ENCODE results near the gene FAM234A.
A peak's percentile ranks its signal among the peaks of the same experiment; 100 is the strongest.

FAM234A gene

DNA sequence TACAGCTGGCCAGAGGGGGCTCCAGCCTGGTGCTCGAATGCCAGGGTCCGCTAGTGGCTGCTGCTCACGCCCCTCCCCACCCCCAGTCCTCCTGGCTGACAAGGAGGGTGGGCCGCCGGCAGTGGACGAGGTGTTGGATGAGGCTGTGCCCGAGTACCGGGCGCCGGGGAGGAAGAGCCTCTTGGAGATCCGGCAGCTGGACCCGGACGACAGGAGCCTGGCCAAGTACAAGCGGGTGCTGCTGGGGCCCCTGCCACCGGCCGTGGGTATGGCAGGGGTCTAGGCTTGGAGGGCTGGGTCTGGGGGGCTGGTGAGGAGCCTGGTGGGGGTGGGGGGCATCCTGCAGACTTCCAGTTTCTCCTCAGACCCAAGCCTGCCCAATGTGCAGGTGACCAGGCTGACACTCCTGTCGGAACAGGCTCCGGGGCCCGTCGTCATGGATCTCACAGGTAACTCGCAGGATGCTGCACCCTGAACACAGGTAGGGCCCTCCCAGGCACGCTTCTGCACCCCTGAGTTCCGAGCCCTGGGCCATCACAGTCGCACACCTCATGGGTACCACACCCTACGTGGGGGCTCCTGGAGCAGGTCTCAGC lies 47.1 kb downstream of the FAM234A start:
- no peak for DNase-seq (ENCODE audit: low spot score)

DNA sequence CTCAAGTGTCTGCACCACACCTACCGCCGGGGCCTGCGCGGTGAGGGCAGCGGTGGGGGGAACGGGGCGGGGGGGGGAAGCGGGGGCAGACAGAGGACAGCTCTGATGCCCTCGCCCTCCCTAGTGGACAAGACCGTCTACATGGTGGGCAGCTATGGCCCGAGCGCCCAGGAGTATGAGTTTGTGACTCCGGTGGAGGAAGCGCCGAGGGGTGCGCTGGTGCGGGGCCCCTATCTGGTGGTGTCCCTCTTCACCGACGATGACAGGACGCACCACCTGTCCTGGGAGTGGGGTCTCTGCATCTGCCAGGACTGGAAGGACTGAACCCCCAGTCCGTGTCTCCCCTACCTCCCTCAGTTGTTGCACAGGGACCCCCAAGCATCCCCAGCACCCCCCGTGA lies 47.9 kb downstream of the FAM234A start:
- no peak for DNase-seq (ENCODE audit: low spot score)

DNA sequence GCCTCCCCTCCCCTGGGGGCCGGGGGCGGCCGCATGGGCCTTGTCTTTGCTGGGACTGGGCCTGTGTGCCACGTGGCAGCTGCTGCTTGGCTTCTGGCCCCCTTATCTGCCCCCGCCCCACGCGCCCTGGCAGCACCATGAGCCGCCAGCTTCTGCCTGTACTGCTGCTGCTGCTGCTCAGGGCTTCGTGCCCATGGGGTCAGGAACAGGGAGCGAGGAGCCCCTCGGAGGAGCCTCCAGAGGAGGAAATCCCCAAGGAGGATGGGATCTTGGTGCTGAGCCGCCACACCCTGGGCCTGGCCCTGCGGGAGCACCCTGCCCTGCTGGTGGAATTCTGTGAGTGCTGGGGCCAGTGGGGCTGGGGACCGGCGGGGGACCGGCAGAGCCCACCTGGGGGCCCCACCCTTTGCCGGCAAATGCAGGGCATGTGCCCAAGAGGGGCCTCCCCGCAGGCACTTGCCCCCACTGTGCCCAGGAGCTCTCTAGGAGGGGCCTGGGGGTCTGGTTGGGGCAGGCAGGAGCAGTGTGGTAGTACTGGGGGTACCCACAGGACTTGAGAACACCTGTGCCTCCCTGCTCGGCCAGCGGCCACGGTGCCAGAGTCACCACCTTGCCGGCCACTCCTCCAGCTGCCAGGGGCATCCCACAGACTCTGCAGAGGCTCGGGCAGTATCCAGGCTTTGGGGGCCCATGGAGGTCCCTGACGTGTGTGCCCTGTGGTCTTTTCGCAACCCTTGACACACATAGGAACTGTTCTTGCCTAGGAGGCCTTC lies 48.6 kb downstream of the FAM234A start, which contains the start of gene PDIA2:
Gene PDIA2, plus strand, starts transcription at position 132 of the 773 bp plus-strand sequence. Its CDS starts 6 bp downstream, at position 138.
- DNase-seq (ENCODE audit: low spot score): peak; percentile 90

DNA sequence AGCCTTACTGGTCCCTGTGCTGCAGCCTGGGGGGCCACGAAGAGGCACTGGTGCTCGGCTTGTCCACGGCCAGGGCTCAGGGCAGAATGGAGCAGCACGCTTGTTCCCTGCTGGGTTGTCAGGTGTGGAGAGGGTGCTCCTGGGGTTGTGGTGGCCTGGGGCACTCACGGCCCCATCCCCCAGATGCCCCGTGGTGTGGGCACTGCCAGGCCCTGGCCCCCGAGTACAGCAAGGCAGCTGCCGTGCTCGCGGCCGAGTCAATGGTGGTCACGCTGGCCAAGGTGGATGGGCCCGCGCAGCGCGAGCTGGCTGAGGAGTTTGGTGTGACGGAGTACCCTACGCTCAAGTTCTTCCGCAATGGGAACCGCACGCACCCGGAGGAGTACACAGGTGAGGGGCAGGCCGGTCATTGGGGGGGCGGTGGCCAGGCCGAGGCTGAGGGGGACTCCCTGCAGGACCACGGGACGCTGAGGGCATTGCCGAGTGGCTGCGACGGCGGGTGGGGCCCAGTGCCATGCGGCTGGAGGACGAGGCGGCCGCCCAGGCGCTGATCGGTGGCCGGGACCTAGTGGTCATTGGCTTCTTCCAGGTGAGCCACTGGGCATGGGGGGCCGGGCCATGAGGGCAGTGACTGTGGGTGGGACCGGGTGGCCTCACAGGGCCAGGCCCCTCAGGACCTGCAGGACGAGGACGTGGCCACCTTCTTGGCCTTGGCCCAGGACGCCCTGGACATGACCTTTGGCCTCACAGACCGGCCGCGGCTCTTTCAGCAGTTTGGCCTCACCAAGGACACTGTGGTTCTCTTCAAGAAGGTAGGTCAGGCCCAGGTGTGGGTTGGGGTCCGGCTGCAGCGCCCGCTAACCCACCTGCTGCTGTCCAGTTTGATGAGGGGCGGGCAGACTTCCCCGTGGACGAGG lies 49.8 kb downstream of the FAM234A start:
- no peak for DNase-seq (ENCODE audit: low spot score)

DNA sequence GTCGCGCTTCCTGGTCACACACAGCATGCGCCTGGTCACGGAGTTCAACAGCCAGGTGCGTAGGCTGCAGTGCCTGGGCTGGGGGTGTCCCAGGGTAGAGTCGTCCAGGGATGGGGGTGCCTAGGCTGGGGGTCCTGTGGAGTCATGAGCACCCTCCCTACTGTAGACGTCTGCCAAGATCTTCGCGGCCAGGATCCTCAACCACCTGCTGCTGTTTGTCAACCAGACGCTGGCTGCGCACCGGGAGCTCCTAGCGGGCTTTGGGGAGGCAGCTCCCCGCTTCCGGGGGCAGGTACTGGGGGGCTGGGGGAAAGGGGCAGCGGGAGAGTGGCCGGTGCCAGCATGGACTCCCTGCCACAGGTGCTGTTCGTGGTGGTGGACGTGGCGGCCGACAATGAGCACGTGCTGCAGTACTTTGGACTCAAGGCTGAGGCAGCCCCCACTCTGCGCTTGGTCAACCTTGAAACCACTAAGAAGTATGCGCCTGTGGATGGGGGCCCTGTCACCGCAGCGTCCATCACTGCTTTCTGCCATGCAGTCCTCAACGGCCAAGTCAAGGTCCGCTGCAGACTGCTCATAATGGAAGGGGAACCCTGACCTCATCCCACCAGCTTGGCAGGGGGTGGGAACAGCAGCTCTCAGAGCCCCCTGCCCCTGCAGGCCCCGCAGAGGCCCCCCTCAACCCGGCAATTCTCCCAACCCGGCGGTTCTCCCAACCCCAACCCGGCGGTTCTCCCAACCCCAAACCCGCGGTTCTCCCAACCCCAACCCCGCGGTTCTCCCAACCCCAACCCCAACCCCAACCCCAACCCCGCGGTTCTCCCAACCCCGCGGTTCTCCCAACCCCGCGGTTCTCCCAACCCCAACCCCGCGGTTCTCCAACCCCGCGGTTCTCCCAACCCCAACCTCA lies 50.8 kb downstream of the FAM234A start:
- no peak for DNase-seq (ENCODE audit: low spot score)

DNA sequence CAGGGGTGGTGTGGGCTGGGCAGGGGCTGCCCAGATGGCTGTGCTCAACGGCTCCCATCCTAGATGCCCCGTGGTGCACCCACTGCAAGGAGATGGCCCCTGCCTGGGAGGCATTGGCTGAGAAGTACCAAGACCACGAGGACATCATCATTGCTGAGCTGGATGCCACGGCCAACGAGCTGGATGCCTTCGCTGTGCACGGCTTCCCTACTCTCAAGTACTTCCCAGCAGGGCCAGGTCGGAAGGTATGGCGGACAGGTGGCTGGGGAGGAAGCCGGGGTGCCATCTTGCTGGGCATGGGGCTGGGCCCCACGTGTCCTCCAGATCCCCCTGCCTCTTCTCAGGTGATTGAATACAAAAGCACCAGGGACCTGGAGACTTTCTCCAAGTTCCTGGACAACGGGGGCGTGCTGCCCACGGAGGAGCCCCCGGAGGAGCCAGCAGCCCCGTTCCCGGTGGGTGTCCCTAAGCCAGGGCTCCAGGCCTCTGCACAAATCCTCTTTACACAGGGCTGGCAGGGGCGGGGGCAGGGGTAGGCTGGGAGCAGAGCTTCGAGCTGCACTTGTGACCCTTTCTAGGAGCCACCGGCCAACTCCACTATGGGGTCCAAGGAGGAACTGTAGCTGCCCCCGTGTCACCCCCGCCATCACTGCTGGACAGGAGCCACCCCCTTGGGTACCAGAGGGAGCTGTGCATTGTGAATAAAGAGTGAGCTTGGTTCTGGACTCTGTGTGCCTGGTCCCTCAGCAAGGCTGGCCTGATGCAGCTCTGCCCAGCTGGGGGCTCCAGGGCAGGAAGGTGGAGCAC lies 52.1 kb downstream of the FAM234A start:
- no peak for DNase-seq (ENCODE audit: low spot score)

DNA sequence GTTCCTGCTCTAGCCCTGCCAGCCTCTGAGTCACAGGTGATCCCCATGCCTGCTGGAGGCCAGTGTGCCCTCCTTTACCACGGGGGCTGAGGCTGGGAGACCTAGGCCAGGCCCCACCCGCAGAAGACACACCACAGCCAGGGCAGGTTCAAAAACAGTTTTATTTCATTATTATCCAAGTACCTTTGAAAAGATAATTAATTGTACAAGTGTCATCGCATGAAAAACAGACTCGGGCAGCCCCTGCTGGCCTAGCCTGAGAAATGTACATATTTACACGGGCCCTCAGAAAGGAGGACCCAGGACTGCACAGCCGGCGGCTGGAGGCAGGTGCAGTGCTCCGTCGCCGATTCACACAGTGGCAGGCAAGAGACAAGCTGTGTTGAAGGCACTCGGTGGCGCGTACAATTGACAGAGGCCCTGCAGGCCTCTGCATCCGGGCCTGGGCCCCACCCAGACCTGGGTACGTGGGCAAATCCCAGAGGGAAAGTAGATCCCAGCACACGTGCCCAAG lies 52.7 kb downstream of the FAM234A start:
- peak; percentile 75 for DNase-seq (ENCODE audit: low spot score)

DNA sequence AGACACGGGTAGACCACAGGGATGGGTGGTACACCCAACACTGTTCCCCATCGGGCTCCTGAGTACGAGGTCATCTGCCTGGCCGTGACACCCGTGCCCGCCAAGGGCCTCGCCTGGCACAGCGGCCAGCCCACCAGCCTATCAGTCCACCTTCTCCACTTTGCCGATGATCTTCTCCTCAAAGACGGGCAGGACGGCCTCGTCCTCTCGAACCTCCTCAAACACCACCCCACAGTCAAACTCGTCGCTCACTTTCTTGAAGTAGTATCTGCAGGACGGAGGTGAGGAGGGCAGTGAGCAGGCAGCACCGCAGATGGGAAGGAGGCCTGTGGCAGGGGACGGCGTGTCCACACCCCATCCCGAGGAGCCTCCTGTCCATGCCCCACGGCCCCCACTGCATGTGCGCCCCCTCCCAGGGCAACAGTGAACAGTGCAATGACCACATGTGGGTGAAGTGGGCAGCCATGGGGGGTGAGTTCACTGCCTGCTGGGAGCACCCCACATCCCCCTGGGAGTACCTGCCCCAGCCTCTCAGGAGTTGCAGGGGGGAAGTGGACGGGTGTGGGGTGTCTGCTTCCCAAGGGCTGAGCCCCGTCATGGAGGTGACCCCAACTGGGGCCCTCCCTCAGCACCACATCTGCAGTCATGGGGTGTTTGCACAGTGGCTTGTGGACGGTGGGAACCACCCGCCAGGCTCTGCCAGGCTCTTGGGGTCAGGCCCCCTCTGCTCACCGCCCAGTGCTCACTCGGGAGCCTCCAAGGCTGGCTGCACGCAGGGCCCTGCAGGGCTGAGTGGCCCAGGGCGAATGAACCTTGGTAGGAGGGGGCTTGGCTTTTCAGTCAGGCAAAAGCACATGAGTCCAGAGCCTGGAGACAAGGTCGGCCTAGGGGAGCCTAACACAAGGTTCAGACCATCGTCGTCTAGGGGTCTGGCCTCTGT lies 53.6 kb downstream of the FAM234A start:
- no peak for DNase-seq (ENCODE audit: low spot score)

DNA sequence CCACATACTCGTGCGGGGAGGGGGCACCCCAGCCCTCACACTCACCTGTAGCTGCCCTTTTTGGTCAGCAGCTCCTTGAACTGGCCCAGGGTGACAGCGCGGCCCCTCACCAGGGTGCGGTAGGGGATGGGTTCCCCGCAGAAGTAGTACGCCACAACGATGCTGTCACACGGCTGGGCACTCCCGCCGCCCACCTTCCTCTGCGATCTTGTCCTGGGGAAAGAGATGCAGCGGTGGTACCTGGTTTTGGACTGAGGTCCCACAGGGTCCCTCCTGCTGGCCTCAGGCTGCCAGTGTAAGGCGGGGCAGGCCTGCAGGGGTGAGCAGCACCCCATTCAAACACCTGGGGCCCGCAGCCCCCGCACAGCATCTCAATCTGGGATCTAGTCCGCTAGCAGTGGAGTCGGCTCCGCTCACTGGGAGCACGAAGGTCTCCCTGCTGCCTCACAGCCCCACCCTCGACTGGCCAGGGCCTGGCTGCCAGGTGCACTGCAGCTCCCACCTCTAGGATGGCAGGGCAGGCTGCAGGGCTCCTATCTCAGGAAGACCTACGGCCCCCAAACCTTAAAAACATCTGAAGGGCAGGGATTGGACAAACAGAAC lies 54.9 kb downstream of the FAM234A start:
- no peak for DNase-seq (ENCODE audit: low spot score)

DNA sequence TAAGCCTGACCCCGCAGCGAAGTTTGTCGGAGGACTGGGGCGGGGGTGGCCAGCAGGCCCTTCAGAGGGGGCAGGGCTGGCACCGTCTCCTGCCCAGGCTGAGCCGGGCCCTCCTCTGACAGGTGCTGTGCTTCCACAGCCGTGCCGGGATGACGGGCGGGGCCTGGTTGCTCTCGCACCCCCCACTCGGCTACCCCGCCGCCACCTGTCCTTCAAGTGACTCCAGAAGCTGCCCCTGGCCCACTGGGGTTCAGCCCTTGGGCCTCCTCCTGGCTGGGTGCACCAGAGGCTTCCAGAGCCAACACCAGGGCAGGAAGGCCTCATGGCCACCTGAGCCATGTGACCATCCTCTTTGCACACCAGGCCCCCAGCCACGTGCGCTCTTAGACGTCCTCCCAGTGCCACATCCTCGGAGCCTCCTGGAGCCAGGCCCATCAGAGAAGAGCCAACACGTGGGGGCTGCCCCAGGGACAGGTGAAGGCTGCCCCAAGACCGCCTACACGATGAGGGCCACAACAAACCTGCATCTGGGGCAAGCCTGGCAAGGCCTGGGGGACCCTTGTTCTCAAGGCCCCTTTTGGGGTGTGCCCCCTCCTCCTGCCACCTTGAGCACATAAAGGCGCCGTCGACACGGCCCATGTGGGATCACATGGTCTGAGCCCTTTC lies 55.5 kb downstream of the FAM234A start:
- DNase-seq (ENCODE audit: low spot score): no peak

DNA sequence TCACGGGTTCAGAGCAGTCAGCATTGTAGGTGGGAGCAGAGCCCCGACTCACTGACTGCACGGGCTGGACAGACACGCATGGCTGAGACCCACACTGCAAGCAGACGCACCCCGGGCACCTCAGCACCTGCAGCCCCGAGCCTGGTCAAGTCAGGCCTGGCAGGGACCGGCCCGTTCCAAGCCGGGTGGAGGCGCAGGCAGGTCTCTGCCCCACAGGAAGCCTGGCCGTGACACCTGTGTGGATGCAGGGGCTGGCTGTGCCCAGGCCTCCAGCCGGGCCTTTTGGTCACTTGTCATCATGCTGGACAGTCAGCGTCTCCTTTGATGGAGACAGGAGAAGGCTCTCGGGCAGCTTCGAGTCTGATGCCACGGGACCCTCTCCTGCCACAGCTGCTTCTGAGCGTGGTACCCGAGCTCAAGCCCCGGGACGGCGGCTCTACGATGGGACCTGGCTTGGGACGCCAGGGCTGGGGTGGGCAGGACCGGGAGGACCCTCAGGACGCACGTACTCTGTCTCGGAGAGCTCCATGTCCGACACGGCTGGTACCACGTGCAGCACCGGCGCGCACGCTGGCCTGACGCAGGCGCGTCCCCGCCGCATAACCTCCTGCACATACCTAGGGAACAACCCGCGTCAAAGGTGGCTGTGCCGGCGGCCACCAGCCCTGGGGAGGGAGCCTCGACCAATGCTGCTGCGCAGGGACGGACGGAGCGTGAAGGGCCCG lies 56.2 kb downstream of the FAM234A start:
- DNase-seq (ENCODE audit: low spot score): no peak

DNA sequence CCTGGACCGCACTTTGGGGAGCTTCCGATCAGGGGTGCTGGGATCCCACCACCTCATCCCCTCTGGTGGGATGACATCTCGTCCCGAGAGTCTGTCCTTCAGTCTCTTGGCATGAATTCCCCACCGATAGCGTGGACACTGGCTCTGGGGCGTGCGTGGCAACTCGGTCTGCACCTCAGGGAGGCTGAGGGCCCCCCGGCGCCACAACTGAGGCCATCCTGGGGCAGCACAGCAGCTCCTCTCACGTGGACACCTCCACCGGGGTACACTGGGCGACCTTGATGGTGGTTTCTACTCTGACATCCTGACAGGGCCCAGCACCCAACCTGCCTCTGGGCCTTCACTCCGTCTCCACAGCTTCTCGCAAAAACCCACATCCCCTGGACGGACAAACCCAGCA lies 56.9 kb downstream of the FAM234A start:
- DNase-seq (ENCODE audit: low spot score): no peak

DNA sequence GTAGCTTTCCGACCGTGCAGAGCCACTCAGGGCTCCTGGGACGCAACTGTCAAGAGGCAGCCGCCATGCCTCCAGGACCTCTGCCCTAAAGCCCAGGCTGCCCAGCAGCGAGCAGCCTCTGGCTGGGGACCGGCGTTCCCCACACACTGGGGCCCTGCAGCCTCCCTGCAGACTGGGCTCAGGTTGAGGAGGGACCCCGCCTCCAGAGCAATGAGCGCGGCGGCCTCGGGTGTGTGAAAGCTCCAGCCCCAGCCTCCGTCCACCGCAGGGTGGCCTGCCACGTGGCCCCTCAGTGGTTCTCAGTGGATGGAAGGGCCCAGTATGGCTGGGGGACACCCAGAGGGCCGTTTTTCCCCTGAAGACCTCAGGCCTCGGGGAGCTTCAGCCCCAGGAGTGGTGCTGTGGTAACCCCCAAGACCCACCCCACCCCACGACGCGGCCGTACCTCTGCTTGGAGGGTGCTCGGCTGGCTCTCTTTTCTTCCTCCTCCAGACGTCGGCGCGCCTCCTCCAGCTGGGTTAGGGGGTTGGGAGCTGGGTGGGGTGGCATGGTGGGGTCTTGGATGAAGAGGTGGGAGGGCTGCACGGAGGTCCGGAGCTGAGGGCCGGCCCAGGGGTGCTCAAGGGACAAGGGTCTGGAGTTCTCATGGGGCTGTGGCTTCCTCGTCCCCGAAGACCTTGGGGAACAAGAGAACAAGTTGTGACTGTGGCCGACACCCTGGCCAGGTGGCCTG lies 58.6 kb downstream of the FAM234A start:
- DNase-seq (ENCODE audit: low spot score): no peak

DNA sequence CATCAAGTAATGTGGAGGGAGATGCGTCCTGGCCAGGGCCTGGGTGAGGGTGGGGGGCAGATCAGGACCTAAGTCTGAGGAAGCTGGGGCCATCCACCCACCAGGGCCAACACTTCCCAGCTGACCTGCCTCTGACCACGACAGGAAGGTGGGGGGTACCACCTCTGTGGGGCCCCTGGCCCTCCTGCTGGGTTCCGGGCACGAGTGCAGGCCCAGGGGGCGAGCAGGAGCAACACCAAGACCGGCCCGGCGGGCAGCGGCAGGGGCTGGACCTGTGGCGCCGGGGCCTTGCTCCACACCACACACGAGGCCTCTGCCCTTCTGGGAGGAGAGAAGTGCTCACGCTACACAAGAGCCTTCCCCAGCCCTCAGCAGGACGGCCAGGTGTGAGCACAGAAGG lies 61.7 kb downstream of the FAM234A start:
- no peak for DNase-seq (ENCODE audit: low spot score)

DNA sequence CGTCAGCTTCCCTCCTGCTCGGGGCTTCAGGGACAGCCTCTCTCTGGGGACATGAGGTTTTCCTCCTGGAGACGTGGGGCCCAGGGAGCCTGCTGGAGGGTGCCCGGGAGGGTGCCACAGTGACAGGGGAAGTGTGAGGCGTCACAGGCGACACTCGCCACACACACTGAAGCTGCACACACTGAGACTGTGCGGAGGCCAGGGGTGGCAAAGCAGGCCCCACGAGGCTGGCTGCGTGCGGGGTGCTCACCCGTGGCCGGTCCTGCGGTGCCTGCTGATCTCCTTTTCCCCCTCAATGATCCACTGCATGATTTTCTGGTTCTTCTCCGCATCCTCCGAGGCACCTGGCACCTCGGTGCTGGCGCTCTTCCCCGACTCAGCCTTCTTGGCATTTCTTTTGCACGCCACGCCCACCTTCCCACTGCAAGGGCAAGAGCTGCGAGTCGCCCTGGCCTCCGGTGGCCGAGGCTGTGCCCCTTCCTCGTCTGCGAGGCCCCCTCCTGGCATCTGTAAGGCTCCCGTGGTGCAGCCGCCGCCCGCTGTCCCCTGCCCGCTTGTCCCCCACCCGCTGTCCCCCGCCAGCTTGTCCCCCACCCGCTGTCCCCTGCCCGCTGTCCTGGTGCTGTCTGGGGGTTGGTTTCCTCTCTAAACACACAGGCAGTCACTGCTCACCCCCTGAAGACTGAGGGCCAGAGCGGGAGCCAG lies 62.3 kb downstream of the FAM234A start:
- DNase-seq (ENCODE audit: low spot score): no peak

DNA sequence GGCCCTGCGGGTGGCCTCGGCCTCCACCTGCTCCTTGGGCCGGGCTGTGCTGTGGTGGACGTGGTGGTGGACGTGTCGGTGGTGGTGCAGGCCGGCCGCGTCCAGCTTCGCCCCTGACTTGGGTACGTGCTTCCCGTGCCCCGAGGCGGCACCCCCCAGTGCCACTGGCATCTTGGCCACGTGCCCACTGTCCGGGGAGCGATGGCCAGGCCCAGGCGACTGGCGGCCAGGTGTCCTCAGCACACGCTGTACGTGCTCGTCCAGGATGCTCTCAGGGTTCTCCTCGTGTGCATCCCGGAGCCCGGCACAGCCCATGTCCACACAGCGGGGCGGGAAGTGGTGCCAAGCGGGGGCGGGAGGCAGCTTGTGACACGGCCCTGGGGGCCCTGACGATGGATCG lies 63.2 kb downstream of the FAM234A start:
- DNase-seq (ENCODE audit: low spot score): no peak

Measured in D341Med (cell line).